HFF-Myc (cell line): Measurements from ENCODE around the gene SEMA5A.

Experiments used
- DNase-seq: peaks from one replicate; pipeline ENCODE4 v3.0.0-alpha.2; 2011; ENCODE audit warnings: low read depth; ENCODE audit errors: extremely low read depth
- H3K4me3 ChIP-seq: replicated peaks from 2 replicates; pipeline ENCODE4 v1.5.1; 2011; ENCODE audit warnings: low read depth, mild to moderate bottlenecking, control low read depth, low read length
- TF ChIP-seq, protein P1 (sequence below): IDR thresholded peaks from 2 replicates; pipeline ENCODE4 v1.5.1; 2012; ENCODE audit warnings: mild to moderate bottlenecking, low read depth, low read length, control low read depth; ENCODE audit errors: missing control alignments

The SEMA5A gene

GRCh38 chr5:9245071-9245470 lies 300.8 kb downstream of the SEMA5A start:
- TF ChIP-seq, protein P1, sequence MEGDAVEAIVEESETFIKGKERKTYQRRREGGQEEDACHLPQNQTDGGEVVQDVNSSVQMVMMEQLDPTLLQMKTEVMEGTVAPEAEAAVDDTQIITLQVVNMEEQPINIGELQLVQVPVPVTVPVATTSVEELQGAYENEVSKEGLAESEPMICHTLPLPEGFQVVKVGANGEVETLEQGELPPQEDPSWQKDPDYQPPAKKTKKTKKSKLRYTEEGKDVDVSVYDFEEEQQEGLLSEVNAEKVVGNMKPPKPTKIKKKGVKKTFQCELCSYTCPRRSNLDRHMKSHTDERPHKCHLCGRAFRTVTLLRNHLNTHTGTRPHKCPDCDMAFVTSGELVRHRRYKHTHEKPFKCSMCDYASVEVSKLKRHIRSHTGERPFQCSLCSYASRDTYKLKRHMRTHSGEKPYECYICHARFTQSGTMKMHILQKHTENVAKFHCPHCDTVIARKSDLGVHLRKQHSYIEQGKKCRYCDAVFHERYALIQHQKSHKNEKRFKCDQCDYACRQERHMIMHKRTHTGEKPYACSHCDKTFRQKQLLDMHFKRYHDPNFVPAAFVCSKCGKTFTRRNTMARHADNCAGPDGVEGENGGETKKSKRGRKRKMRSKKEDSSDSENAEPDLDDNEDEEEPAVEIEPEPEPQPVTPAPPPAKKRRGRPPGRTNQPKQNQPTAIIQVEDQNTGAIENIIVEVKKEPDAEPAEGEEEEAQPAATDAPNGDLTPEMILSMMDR, result no peak
- DNase-seq, result no peak

GRCh38 chr5:9244417-9244816 lies 301.5 kb downstream of the SEMA5A start:
- no peak for DNase-seq
- TF ChIP-seq, protein P1, result no peak
- H3K4me3 ChIP-seq, result no peak overlapping the region

More at GRCh38 chr5:9245071-9245470, 300.8 kb downstream of the SEMA5A start:
- no peak overlapping the region for H3K4me3 ChIP-seq

- DNase-seq, result no peak
- H3K4me3 ChIP-seq, result no peak overlapping the region
- TF ChIP-seq, protein P1, result no peak
Observed at GRCh38 chr5:9241479-9242305, 304.2 kb downstream of the SEMA5A start.

DNA sequence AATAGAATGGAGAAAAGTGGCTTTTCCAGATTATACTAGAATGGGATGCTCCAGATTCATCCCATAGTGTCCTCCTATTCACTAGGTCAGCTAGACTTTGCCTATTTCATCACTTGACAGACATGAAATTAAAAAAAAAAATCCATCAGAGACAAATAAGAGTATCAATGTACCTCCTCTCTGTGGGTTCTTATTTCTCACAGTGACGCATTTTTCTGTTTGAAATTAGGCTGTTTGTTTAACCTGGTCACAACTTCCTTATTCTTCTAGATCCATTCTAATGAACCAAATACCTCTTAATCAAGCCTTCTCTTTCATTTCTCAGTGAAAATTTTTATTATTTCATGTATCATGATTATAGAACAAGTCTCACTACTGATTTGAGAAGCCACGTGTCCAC lies 305.4 kb downstream of the SEMA5A start:
- H3K4me3 ChIP-seq, result no peak overlapping the region
- TF ChIP-seq, protein P1, result no peak
- DNase-seq, result no peak

DNA sequence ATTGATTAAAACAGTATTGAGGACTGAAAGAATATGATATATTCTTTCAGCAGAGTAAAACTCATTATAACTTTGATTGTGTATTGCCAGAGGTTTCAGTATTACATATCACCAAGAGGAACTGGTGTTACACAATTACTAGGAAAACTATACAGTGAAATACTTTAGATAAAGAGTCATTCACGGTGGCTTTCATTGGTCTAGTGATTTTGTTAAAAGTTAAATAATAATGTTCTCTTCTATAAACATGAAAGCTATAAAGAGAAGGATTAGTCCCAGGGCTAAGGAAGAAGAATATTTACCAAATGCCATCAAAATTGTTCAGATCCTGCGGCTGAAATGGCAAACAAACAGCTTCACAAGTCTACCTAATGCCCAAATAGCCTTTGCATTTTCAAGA lies 306.2 kb downstream of the SEMA5A start:
- H3K4me3 ChIP-seq, result no peak overlapping the region
- TF ChIP-seq, protein P1, result no peak
- no peak for DNase-seq

DNA sequence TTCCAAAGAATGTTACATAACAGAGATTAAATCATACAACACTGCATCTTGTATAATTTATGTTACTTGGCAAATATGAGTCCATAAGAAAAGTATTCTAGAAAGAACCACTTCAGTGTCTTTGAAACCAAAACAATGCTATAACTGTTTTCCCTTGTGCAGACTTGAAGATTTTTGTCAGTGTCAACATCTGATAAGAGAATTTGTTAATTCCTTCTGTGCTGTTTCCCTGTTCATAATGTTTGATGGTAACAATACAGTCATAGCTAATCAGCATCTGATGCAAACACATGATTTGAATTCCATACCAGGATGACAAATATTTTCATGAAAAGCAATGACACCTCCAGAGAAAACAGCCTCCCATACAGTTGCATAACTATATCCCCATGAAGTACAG lies 306.8 kb downstream of the SEMA5A start:
- TF ChIP-seq, protein P1, result no peak
- H3K4me3 ChIP-seq, result no peak overlapping the region
- no peak for DNase-seq
